H9 (cell line): ENCODE measurements around the gene SLC17A5. TPM values are rescaled to one million over a fixed set of nuclear protein-coding genes. Genes with fewer than 3 reads are reported as not detected.

Source experiments
- DNase-seq: peaks from one replicate; pipeline ENCODE4 v3.0.0-alpha.2; 2017
- H2AFZ ChIP-seq: one replicate; pipeline ENCODE4 v1.6.1; 2013; ENCODE audit warnings: mild to moderate bottlenecking, low read length, control low read depth, moderate library complexity
- H2AK5ac ChIP-seq: 2 replicates; pipeline ENCODE4 v1.6.1; 2013; ENCODE audit warnings: low read length, control low read depth, mixed read lengths; ENCODE audit not compliant: insufficient read length
- H2BK120ac ChIP-seq: one replicate; pipeline ENCODE4 v1.6.1; 2013; ENCODE audit warnings: low read depth, mild to moderate bottlenecking, low read length, control low read depth, inconsistent platforms; ENCODE audit not compliant: poor library complexity, severe bottlenecking
- H2BK12ac ChIP-seq: 2 replicates; pipeline ENCODE4 v1.6.1; 2013; ENCODE audit warnings: low read length, control low read depth, mixed read lengths, low read depth; ENCODE audit not compliant: insufficient read length
- H2BK15ac ChIP-seq: 2 replicates; pipeline ENCODE4 v1.6.1; 2013; ENCODE audit warnings: low read depth, low read length, control low read depth
- H2BK20ac ChIP-seq: one replicate; pipeline ENCODE4 v1.6.1; 2013; ENCODE audit warnings: low read depth, mild to moderate bottlenecking, low read length, control low read depth, inconsistent platforms; ENCODE audit not compliant: poor library complexity, severe bottlenecking
- H2BK5ac ChIP-seq: 2 replicates; pipeline ENCODE4 v1.6.1; 2013; ENCODE audit warnings: low read length, control low read depth, mixed read lengths; ENCODE audit not compliant: insufficient read length
- H3K14ac ChIP-seq: 2 replicates; pipeline ENCODE4 v1.6.1; 2013; ENCODE audit warnings: low read length, control low read depth; ENCODE audit not compliant: insufficient read depth
- H3K18ac ChIP-seq: 2 replicates; pipeline ENCODE4 v1.6.1; 2013; ENCODE audit warnings: low read depth, mild to moderate bottlenecking, mixed read lengths, low read length, control low read depth; ENCODE audit not compliant: insufficient read length
- H3K23ac ChIP-seq: 2 replicates; pipeline ENCODE4 v1.6.1; 2013; ENCODE audit warnings: low read length, control low read depth, mixed read lengths, low read depth; ENCODE audit not compliant: insufficient read length
- H3K23me2 ChIP-seq: 2 replicates; pipeline ENCODE4 v1.6.1; 2013; ENCODE audit warnings: low read depth, mild to moderate bottlenecking, mixed read lengths, low read length, control low read depth; ENCODE audit not compliant: insufficient read length, poor library complexity, severe bottlenecking
- H3K27ac ChIP-seq: 2 replicates; pipeline ENCODE4 v1.5.1; 2013; ENCODE audit warnings: low read length, control low read depth, mixed read lengths, low read depth; ENCODE audit not compliant: insufficient read length
- H3K27me3 ChIP-seq: 2 replicates; pipeline ENCODE4 v1.6.1; 2013; ENCODE audit warnings: low read length, control low read depth, inconsistent platforms; ENCODE audit not compliant: insufficient read depth
- H3K4ac ChIP-seq: 2 replicates; pipeline ENCODE4 v1.6.1; 2013; ENCODE audit warnings: low read depth, mild to moderate bottlenecking, control low read depth, inconsistent platforms, low read length, moderate library complexity
- H3K4me1 ChIP-seq: 2 replicates; pipeline ENCODE4 v1.6.1; 2013; ENCODE audit warnings: low read length, control low read depth, inconsistent platforms; ENCODE audit not compliant: insufficient read depth
- H3K4me2 ChIP-seq: 2 replicates; pipeline ENCODE4 v1.6.1; 2013; ENCODE audit warnings: low read length, control low read depth, mixed read lengths; ENCODE audit not compliant: insufficient read length, insufficient read depth
- H3K56ac ChIP-seq: 2 replicates; pipeline ENCODE4 v1.6.1; 2013; ENCODE audit warnings: low read depth, mild to moderate bottlenecking, mixed read lengths, low read length, control low read depth; ENCODE audit not compliant: insufficient read length
- H3K79me1 ChIP-seq: 2 replicates; pipeline ENCODE4 v1.6.1; 2013; ENCODE audit warnings: low read depth, mild to moderate bottlenecking, moderate library complexity, low read length, control low read depth, inconsistent platforms; ENCODE audit not compliant: insufficient read depth, poor library complexity, severe bottlenecking
- H3K79me2 ChIP-seq: 2 replicates; pipeline ENCODE4 v1.6.1; 2013; ENCODE audit warnings: low read length, control low read depth, inconsistent platforms; ENCODE audit not compliant: insufficient read depth
- H3K9ac ChIP-seq: 2 replicates; pipeline ENCODE4 v1.6.1; 2013; ENCODE audit warnings: low read length, control low read depth, mixed read lengths; ENCODE audit not compliant: insufficient read length; ENCODE audit errors: extremely low read depth
- H3K9me3 ChIP-seq: one replicate; pipeline ENCODE4 v1.6.1; 2013; ENCODE audit warnings: low read depth, low read length, inconsistent platforms; ENCODE audit not compliant: control insufficient read depth
- H3T11ph ChIP-seq: one replicate; pipeline ENCODE4 v1.6.1; 2013; ENCODE audit warnings: mild to moderate bottlenecking, low read length, control low read depth, inconsistent platforms
- H4K20me1 ChIP-seq: one replicate; pipeline ENCODE4 v1.6.1; 2013; ENCODE audit not compliant: control insufficient read depth, insufficient read length, insufficient read depth
- H4K5ac ChIP-seq: 2 replicates; pipeline ENCODE4 v1.6.1; 2013; ENCODE audit warnings: low read depth, mild to moderate bottlenecking, mixed read lengths, low read length, control low read depth; ENCODE audit not compliant: insufficient read length
- H4K8ac ChIP-seq: replicated peaks from 2 replicates; pipeline ENCODE4 v1.6.1; 2013; ENCODE audit warnings: low read length, control low read depth, mixed read lengths, low read depth; ENCODE audit not compliant: insufficient read length
- H4K91ac ChIP-seq: 2 replicates; pipeline ENCODE4 v1.6.1; 2013; ENCODE audit warnings: low read depth, mild to moderate bottlenecking, moderate library complexity, mixed read lengths, low read length, control low read depth; ENCODE audit not compliant: insufficient read length
- H3K27ac Mint-ChIP-seq, 3 experiments: 2 replicates in 2 of 3; 3 replicates in 1 of 3; pipeline ENCODE4 v1.8.0; 2020 to 2021; ENCODE audit warnings: mixed read lengths in 3 of 3, mild to moderate bottlenecking in 1 of 3, moderate library complexity in 1 of 3
- H3K27me3 Mint-ChIP-seq: 2 replicates; pipeline ENCODE4 v1.8.0; 2021; ENCODE audit warnings: low read depth, mild to moderate bottlenecking, moderate library complexity, mixed read lengths
- H3K36me3 Mint-ChIP-seq, 3 experiments: 2 replicates in 2 of 3; 3 replicates in 1 of 3; pipeline ENCODE4 v1.8.0; 2020 to 2021; ENCODE audit warnings: low read depth in 3 of 3, mixed read lengths in 3 of 3; ENCODE audit not compliant: insufficient read depth in 1 of 3
- H3K4me1 Mint-ChIP-seq, 2 experiments: 2 replicates each; pipeline ENCODE4 v1.8.0; 2020; ENCODE audit warnings: mixed read lengths in 2 of 2
- H3K4me3 Mint-ChIP-seq, 2 experiments: 2 replicates in 1 of 2; 3 replicates in 1 of 2; pipeline ENCODE4 v1.8.0; 2020 to 2021; ENCODE audit warnings: mild to moderate bottlenecking in 2 of 2, mixed read lengths in 2 of 2, moderate library complexity in 1 of 2
- H3K9me3 Mint-ChIP-seq, 2 experiments: 2 replicates in 1 of 2; 3 replicates in 1 of 2; pipeline ENCODE4 v1.8.0; 2020; ENCODE audit warnings: mild to moderate bottlenecking in 2 of 2, mixed read lengths in 2 of 2, moderate library complexity in 1 of 2
- WGBS: extraction: QIAGEN DNeasy Blood & Tissue Kit; methylation state at CpG from one replicate; pipeline ENCODE4 v1.1.7; 2013; ENCODE audit warnings: missing lambda C conversion rate, low lambda C conversion rate, mixed read lengths; ENCODE audit not compliant: insufficient read length; ENCODE audit errors: extremely low coverage; 5-methylcytosine and 5-hydroxymethylcytosine counted together
- total RNA-seq: library from RNA; stranded (reverse); gene quantifications from 2 replicates; pipeline ENCODE4 v1.2.1, GENCODE V29; 2021
- TF ChIP-seq, protein P1 (sequence below): fragments of 200-600 bp; sonication (generic); conservative IDR thresholded peaks from 3 replicates; pipeline ENCODE4 v1.8.0; 2021; ENCODE audit warnings: antibody characterized with exemption, mild to moderate bottlenecking

The SLC17A5 gene
- total RNA-seq, 1 experiment from 2014 or later: 8.9 TPM

DNA sequence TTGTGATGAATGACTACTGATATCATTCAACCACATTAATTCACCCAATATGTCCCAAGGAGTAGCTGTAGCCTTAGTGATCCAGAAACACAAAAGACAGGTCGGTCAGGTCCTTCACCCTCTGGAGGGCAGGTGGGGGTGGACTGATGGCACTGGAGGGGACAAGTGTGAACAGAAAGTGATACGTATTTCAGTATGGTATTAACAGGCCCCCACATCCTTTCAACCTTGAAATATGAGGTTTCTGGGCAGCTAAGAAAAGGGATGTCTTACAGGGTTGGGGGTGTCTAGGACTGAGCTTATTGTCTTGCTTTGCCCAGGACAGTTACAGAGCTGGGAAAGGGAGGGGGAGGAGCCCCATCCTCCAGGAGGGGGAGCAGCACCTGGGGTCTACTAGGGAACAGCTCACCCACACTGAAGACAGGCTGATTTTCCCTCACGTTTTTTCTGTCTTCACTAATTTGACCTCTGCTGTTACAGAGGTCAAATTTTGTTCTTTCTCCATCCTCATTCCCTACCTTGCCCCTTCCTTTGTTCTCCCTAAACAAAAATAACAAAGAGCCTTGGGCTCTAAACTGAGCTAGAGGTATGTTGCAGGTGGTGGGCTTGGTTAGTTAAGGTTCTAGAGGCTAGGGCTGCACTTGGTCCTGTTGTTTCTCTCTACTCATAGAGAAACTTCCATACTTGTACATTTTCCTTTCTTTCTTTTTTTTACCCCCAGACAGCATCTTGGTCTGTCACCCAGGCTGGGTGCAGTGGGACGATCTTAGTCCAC lies 95.0 kb downstream of the SLC17A5 start:
- Mint-ChIP-seq H3K27ac (peak overlapping the region in 2 of 3 experiments; percentile 25 to 88; a peak in 6 of 7 replicates), H3K27me3 (no peaks in the 10 kb centered on the region), H3K4me1 (peaks cover 26 to 32% of the 10 kb centered on the region in 2 experiments), H3K9me3 (no peaks in the 10 kb centered on the region; a peak in 1 of 5 replicates), H3K4me3 (no peak overlapping the region), H3K36me3 (no peaks in the 10 kb centered on the region)
- Histone ChIP-seq H4K5ac (no peak overlapping the region), H3K79me2 (no peaks in the 10 kb centered on the region), H3T11ph (no peak overlapping the region), H3K23ac (no peak overlapping the region), H4K91ac (no peak overlapping the region), H3K4me1 (peaks cover 4% of the 10 kb centered on the region; the same call in 1 of the 2 replicates), H2BK20ac (no peak overlapping the region), H3K56ac (no peak overlapping the region), H2BK120ac (no peak overlapping the region), H3K14ac (no peak overlapping the region), H2BK15ac (no peak overlapping the region), H3K18ac (no peak overlapping the region), H3K9me3 (no peaks in the 10 kb centered on the region), H2AK5ac (no peak overlapping the region), H3K79me1 (no peaks in the 10 kb centered on the region), H2BK12ac (no peak overlapping the region), H3K9ac (no peak overlapping the region), H3K4me2 (no peak overlapping the region), H2BK5ac (no peak overlapping the region), H3K23me2 (no peaks in the 10 kb centered on the region), H2AFZ (no peak overlapping the region), H4K20me1 (no peaks in the 10 kb centered on the region), H3K4ac (no peak overlapping the region), H3K27ac (no peak overlapping the region), H3K27me3 (no peaks in the 10 kb centered on the region), H4K8ac (no peak overlapping the region)
- peak; percentile 45 for DNase-seq
- TF ChIP-seq, protein P1, sequence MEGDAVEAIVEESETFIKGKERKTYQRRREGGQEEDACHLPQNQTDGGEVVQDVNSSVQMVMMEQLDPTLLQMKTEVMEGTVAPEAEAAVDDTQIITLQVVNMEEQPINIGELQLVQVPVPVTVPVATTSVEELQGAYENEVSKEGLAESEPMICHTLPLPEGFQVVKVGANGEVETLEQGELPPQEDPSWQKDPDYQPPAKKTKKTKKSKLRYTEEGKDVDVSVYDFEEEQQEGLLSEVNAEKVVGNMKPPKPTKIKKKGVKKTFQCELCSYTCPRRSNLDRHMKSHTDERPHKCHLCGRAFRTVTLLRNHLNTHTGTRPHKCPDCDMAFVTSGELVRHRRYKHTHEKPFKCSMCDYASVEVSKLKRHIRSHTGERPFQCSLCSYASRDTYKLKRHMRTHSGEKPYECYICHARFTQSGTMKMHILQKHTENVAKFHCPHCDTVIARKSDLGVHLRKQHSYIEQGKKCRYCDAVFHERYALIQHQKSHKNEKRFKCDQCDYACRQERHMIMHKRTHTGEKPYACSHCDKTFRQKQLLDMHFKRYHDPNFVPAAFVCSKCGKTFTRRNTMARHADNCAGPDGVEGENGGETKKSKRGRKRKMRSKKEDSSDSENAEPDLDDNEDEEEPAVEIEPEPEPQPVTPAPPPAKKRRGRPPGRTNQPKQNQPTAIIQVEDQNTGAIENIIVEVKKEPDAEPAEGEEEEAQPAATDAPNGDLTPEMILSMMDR: peak; percentile 16; the same call in 1 of the 3 replicates
- WGBS: no CpG with 5 or more reads among the region's 4 CpGs
